ENCODE measurements around the gene NOCT. TPM values are rescaled to one million over a fixed set of nuclear protein-coding genes. Genes with fewer than 3 reads are reported as not detected.
A peak's percentile ranks its signal among the peaks of the same experiment; 100 is the strongest.
"Not testable (repeated sequence)": the region's sequence is repeated elsewhere in the genome, so short reads cannot be mapped to it uniquely, and the experiment has no call there.

NOCT gene
- polyA plus RNA-seq, 6 donors from 2014 or later, result 0.41 to 4.3 (median 1.3) TPM; not detected in 1

- H3K27ac Mint-ChIP-seq, result no peak overlapping the region
- ATAC-seq (ENCODE audit: low read depth in 2 of 2) (no peak), DNase-seq (no peak)
- no peaks in the 10 kb centered on the region for H3K27me3 Mint-ChIP-seq
- no peak overlapping the region for H3K4me3 Mint-ChIP-seq
- H3K36me3 Mint-ChIP-seq, result no peaks in the 10 kb centered on the region
- peaks cover 11 to 16% (median 12%) of the 10 kb centered on the region in 3 donors for H3K4me1 Mint-ChIP-seq
- H3K9me3 Mint-ChIP-seq, result no peaks in the 10 kb centered on the region
Observed at GRCh38 chr4:138984647-138985046, 30.9 kb upstream of the NOCT start.

- peak; percentile 41 for DNase-seq
- Mint-ChIP-seq H3K4me1 (peaks cover 8 to 14% (median 13%) of the 10 kb centered on the region in 3 donors), H3K27me3 (no peaks in the 10 kb centered on the region), H3K9me3 (no peaks in the 10 kb centered on the region), H3K27ac (peak overlapping the region; percentile 7 to 82 (median 56)), H3K36me3 (no peaks in the 10 kb centered on the region), H3K4me3 (peak overlapping the region in 3 of 8 donors; percentile 12 to 64 (median 56))
- peak; percentile 99 to 100 for ATAC-seq (ENCODE audit: low read depth in 2 of 2)
Observed at GRCh38 chr4:138992676-138993075, 22.9 kb upstream of the NOCT start.

GRCh38 chr4:138996090-138996489 lies 19.5 kb upstream of the NOCT start:
- no peaks in the 10 kb centered on the region for H3K9me3 Mint-ChIP-seq
- ATAC-seq (ENCODE audit: low read depth in 2 of 2) (no peak), DNase-seq (no peak)
- H3K4me3 Mint-ChIP-seq, result no peak overlapping the region
- no peaks in the 10 kb centered on the region for H3K36me3 Mint-ChIP-seq
- peak overlapping the region in 1 of 6 donors; percentile 60 for H3K27ac Mint-ChIP-seq
- peaks cover 8 to 14% (median 13%) of the 10 kb centered on the region in 3 donors for H3K4me1 Mint-ChIP-seq
- H3K27me3 Mint-ChIP-seq, result no peaks in the 10 kb centered on the region

GRCh38 chr4:138999666-139000065 lies 15.9 kb upstream of the NOCT start:
- ATAC-seq (ENCODE audit: low read depth in 2 of 2) (no peak), DNase-seq (no peak)
- Mint-ChIP-seq H3K4me1 (peaks cover 0 to 3% (median 0%) of the 10 kb centered on the region in 3 donors), H3K27me3 (no peaks in the 10 kb centered on the region), H3K36me3 (no peaks in the 10 kb centered on the region), H3K9me3 (no peaks in the 10 kb centered on the region), H3K4me3 (no peak overlapping the region), H3K27ac (no peak overlapping the region)

GRCh38 chr4:139000134-139000533 lies 15.4 kb upstream of the NOCT start:
- H3K27ac Mint-ChIP-seq, result not testable (repeated sequence)

GRCh38 chr4:139001430-139001829 lies 14.2 kb upstream of the NOCT start:
- not testable (repeated sequence) for H3K27ac Mint-ChIP-seq; H3K4me3 Mint-ChIP-seq; H3K27me3 Mint-ChIP-seq; H3K9me3 Mint-ChIP-seq; DNase-seq; ATAC-seq (ENCODE audit: low read depth in 2 of 2); H3K36me3 Mint-ChIP-seq; H3K4me1 Mint-ChIP-seq

More at GRCh38 chr4:139000134-139000533, 15.4 kb upstream of the NOCT start:
- H3K36me3 Mint-ChIP-seq; H3K4me3 Mint-ChIP-seq; ATAC-seq (ENCODE audit: low read depth in 2 of 2); H3K9me3 Mint-ChIP-seq; H3K27me3 Mint-ChIP-seq; DNase-seq; H3K4me1 Mint-ChIP-seq: not testable (repeated sequence)

GRCh38 chr4:139003668-139004067 lies 11.9 kb upstream of the NOCT start:
- H3K36me3 Mint-ChIP-seq; H3K4me3 Mint-ChIP-seq; ATAC-seq (ENCODE audit: low read depth in 2 of 2); H3K27me3 Mint-ChIP-seq; H3K9me3 Mint-ChIP-seq; DNase-seq; H3K27ac Mint-ChIP-seq; H3K4me1 Mint-ChIP-seq: not testable (repeated sequence)

GRCh38 chr4:139005774-139006173 lies 9.8 kb upstream of the NOCT start:
- ATAC-seq (ENCODE audit: low read depth in 2 of 2) (no peak), DNase-seq (no peak)
- H3K9me3 Mint-ChIP-seq, result peaks cover 0 to 6% (median 3%) of the 10 kb centered on the region in 7 donors
- H3K4me3 Mint-ChIP-seq, result no peak overlapping the region
- no peaks in the 10 kb centered on the region for H3K27me3 Mint-ChIP-seq
- no peaks in the 10 kb centered on the region for H3K36me3 Mint-ChIP-seq
- peaks cover 0 to 3% (median 0%) of the 10 kb centered on the region in 3 donors for H3K4me1 Mint-ChIP-seq
- H3K27ac Mint-ChIP-seq, result no peak overlapping the region

GRCh38 chr4:139007640-139008039 lies 7.9 kb upstream of the NOCT start:
- Mint-ChIP-seq H3K4me1 (peaks cover 0 to 3% (median 0%) of the 10 kb centered on the region in 3 donors), H3K36me3 (no peaks in the 10 kb centered on the region), H3K27me3 (no peaks in the 10 kb centered on the region), H3K4me3 (no peak overlapping the region), H3K27ac (no peak overlapping the region), H3K9me3 (peaks cover 0 to 6% (median 3%) of the 10 kb centered on the region in 7 donors)
- no peak for ATAC-seq (ENCODE audit: low read depth in 2 of 2)
- DNase-seq, result no peak

GRCh38 chr4:139008278-139008677 lies 7.3 kb upstream of the NOCT start:
- not testable (repeated sequence) for H3K4me1 Mint-ChIP-seq; H3K9me3 Mint-ChIP-seq; H3K27me3 Mint-ChIP-seq; DNase-seq; ATAC-seq (ENCODE audit: low read depth in 2 of 2); H3K36me3 Mint-ChIP-seq
- peak overlapping the region in 1 of 6 donors; percentile 24 for H3K27ac Mint-ChIP-seq
- peak overlapping the region in 1 of 8 donors; percentile 37 for H3K4me3 Mint-ChIP-seq

GRCh38 chr4:139009702-139010101 lies 5.9 kb upstream of the NOCT start:
- Mint-ChIP-seq H3K4me1 (peaks cover 2 to 5% (median 3%) of the 10 kb centered on the region in 3 donors), H3K9me3 (peaks cover 0 to 6% (median 3%) of the 10 kb centered on the region in 7 donors), H3K36me3 (no peaks in the 10 kb centered on the region), H3K27me3 (no peaks in the 10 kb centered on the region), H3K4me3 (no peak overlapping the region), H3K27ac (peak overlapping the region in 1 of 6 donors; percentile 21)
- ATAC-seq (ENCODE audit: low read depth in 2 of 2) (no peak), DNase-seq (no peak)

- ATAC-seq (ENCODE audit: low read depth in 2 of 2), result no peak
- no peak for DNase-seq
- Mint-ChIP-seq H3K4me3 (peak overlapping the region in 1 of 8 donors; percentile 22), H3K9me3 (peaks cover 0 to 6% (median 3%) of the 10 kb centered on the region in 7 donors), H3K27ac (peak overlapping the region in 1 of 6 donors; percentile 65), H3K27me3 (no peaks in the 10 kb centered on the region), H3K4me1 (peaks cover 7 to 14% (median 11%) of the 10 kb centered on the region in 3 donors), H3K36me3 (no peaks in the 10 kb centered on the region)
Observed at GRCh38 chr4:139011225-139011950, 4.2 kb upstream of the NOCT start.

GRCh38 chr4:139014371-139015268 lies 961 bp upstream of the NOCT start:
- Mint-ChIP-seq H3K36me3 (no peaks in the 10 kb centered on the region), H3K27ac (peak overlapping the region; percentile 99 to 100 (median 100)), H3K27me3 (no peaks in the 10 kb centered on the region), H3K4me1 (peaks cover 11 to 16% (median 12%) of the 10 kb centered on the region in 3 donors), H3K9me3 (no peaks in the 10 kb centered on the region), H3K4me3 (peak overlapping the region; percentile 83 to 98 (median 92))
- ATAC-seq (ENCODE audit: low read depth in 2 of 2), result peak; percentile 2 to 4
- DNase-seq, result no peak
